Ishikawa (cell line): ENCODE measurements around the gene TMEM176B.

ENCODE experiments used
- CEBPB ChIP-seq: IDR thresholded peaks from 2 replicates; pipeline ENCODE4 v1.6.1; 2012
- CREB1 ChIP-seq: IDR thresholded peaks from 2 replicates; pipeline ENCODE4 v1.6.1; 2012; ENCODE audit warnings: low read depth
- EGR1 ChIP-seq: IDR thresholded peaks from 2 replicates; pipeline ENCODE4 v1.6.1; 2012
- NFIC ChIP-seq: IDR thresholded peaks from 2 replicates; pipeline ENCODE4 v1.6.1; 2012
- REST ChIP-seq: IDR thresholded peaks from 2 replicates; pipeline ENCODE4 v1.6.1; 2012; ENCODE audit warnings: low read depth, mild to moderate bottlenecking
- TAF1 ChIP-seq: IDR thresholded peaks from 2 replicates; pipeline ENCODE4 v1.6.1; 2012; ENCODE audit warnings: low read depth, mild to moderate bottlenecking
- TCF12 ChIP-seq: IDR thresholded peaks from 2 replicates; pipeline ENCODE4 v1.6.1; 2012; ENCODE audit warnings: low read depth
- TEAD4 ChIP-seq: IDR thresholded peaks from 2 replicates; pipeline ENCODE4 v1.6.1; 2012
- ZBTB7A ChIP-seq: IDR thresholded peaks from 2 replicates; pipeline ENCODE4 v1.6.1; 2012; ENCODE audit warnings: low read depth
- TF ChIP-seq, protein P1 (sequence below): IDR thresholded peaks from 2 replicates; pipeline ENCODE4 v1.6.1; 2012

TMEM176B gene

GRCh38 chr7:150745086-150745485 lies 55.1 kb downstream of the TMEM176B start:
- TF ChIP-seq TEAD4 (no peak), CREB1 (no peak), TCF12 (no peak), EGR1 (no peak), ZBTB7A (no peak), TAF1 (no peak), CEBPB (no peak)

- TF ChIP-seq NFIC (no peak), REST (no peak), ZBTB7A (no peak), CEBPB (no peak), EGR1 (no peak)
Observed at GRCh38 chr7:150744041-150744656, 56.0 kb downstream of the TMEM176B start.

DNA sequence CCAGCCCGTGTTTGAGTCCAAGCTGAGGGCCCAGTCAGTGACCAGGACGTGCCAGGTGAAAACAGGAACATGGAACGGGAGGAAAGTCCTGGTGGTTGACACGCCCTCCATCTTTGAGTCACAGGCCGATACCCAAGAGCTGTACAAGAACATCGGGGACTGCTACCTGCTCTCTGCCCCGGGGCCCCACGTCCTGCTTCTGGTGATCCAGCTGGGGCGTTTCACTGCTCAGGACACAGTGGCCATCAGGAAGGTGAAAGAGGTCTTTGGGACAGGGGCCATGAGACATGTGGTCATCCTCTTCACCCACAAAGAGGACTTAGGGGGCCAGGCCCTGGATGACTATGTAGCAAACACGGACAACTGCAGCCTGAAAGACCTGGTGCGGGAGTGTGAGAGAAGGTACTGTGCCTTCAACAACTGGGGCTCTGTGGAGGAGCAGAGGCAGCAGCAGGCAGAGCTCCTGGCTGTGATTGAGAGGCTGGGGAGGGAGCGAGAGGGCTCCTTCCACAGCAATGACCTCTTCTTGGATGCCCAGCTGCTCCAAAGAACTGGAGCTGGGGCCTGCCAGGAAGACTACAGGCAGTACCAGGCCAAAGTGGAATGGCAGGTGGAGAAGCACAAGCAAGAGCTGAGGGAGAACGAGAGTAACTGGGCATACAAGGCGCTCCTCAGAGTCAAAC lies 57.7 kb downstream of the TMEM176B start:
- TF ChIP-seq, protein P1, sequence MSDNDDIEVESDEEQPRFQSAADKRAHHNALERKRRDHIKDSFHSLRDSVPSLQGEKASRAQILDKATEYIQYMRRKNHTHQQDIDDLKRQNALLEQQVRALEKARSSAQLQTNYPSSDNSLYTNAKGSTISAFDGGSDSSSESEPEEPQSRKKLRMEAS, result no peak
- TF ChIP-seq CREB1, result no peak
- TF ChIP-seq EGR1, result no peak
- TF ChIP-seq TAF1, result no peak
